Measurements from ENCODE around the gene TRAK1.

TRAK1 gene

GRCh38 chr3:42088803-42089530, 2.2 kb upstream of the TRAK1 start:
- Histone ChIP-seq H3K4me3 (no peak overlapping the region), H3K36me3 (ENCODE audit: insufficient read depth, low read length) (no peaks in the 10 kb centered on the region), H3K9me3 (ENCODE audit: low read depth, low read length) (no peaks in the 10 kb centered on the region), H3K9ac (ENCODE audit: insufficient read length) (no peak overlapping the region), H3K27ac (no peak overlapping the region)
- no peak for DNase-seq (ENCODE audit: low read depth, low spot score)
- TF ChIP-seq POLR2AphosphoS5 (IDR thresholded peaks at IDR 0.05; ENCODE audit: borderline replicate concordance, low read depth, low read length) (no peak), EZH2 (IDR thresholded peaks at IDR 0.05) (no peak), FOXP2 (optimal IDR thresholded peaks at IDR 0.05; ENCODE audit: control extremely low read depth, extremely low read length, insufficient read depth) (no peak)

DNA sequence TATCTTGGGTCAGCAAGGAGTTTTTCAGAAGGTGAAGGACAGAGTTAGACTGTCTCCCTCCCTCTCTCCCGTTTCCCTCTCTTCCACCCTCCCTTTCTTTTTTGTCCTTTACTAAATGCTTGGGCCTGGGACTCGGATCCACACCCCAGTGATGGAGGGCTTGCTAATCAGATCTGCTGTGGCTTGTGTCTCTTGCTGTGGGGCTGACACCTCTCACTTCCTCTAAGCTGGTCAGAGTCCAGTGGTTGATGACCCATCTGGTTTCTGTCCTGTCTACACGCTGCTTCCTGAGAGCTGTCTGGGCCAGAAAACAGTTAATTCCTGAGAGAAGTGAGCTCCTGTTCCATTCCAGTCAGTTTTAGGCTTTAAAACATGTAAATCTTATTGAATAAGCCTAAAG, 849 bp downstream of the TRAK1 start:
- TF ChIP-seq EZH2 (IDR thresholded peaks at IDR 0.05) (no peak), FOXP2 (optimal IDR thresholded peaks at IDR 0.05; ENCODE audit: control extremely low read depth, extremely low read length, insufficient read depth) (no peak), POLR2AphosphoS5 (IDR thresholded peaks at IDR 0.05; ENCODE audit: borderline replicate concordance, low read depth, low read length) (no peak)
- H3K9me3 ChIP-seq (ENCODE audit: low read depth, low read length): no peaks in the 10 kb centered on the region
- no peak overlapping the region for H3K4me3 ChIP-seq
- DNase-seq (ENCODE audit: low read depth, low spot score): no peak
- no peak overlapping the region for H3K9ac ChIP-seq (ENCODE audit: insufficient read length)
- H3K27ac ChIP-seq: peak overlapping the region; percentile 91
- no peaks in the 10 kb centered on the region for H3K36me3 ChIP-seq (ENCODE audit: insufficient read depth, low read length)

DNA sequence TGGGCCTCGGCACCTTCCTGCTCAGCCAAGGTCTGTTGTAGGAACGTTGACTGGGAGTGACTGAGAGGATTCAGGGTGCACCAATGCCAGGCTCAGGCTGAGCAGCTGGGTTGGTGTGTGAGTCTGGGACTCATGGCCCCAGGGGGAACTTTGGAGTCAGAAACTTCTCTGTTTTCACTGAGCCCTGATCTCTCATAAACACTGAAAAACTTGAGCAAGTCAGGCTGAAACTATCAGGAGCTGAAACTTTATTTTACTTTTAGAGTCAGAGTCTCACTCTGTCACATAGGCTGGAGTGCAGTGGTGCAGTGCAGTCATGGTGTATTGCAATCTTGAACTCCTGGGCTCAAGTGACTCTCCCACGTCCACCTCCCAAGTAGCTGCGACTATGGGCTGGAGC, 3.0 kb downstream of the TRAK1 start:
- H3K4me3 ChIP-seq: no peak overlapping the region
- TF ChIP-seq FOXP2 (optimal IDR thresholded peaks at IDR 0.05; ENCODE audit: control extremely low read depth, extremely low read length, insufficient read depth): no peak
- no peak for TF ChIP-seq POLR2AphosphoS5 (IDR thresholded peaks at IDR 0.05; ENCODE audit: borderline replicate concordance, low read depth, low read length)
- TF ChIP-seq EZH2 (IDR thresholded peaks at IDR 0.05): no peak
- no peaks in the 10 kb centered on the region for H3K9me3 ChIP-seq (ENCODE audit: low read depth, low read length)
- no peaks in the 10 kb centered on the region for H3K36me3 ChIP-seq (ENCODE audit: insufficient read depth, low read length)
- peak overlapping the region; percentile 75 for H3K27ac ChIP-seq
- DNase-seq (ENCODE audit: low read depth, low spot score): no peak
- H3K9ac ChIP-seq (ENCODE audit: insufficient read length): no peak overlapping the region

- H3K36me3 ChIP-seq (ENCODE audit: insufficient read depth, low read length): no peaks in the 10 kb centered on the region
- TF ChIP-seq EZH2 (IDR thresholded peaks at IDR 0.05) (no peak), POLR2AphosphoS5 (IDR thresholded peaks at IDR 0.05; ENCODE audit: borderline replicate concordance, low read depth, low read length) (no peak), FOXP2 (optimal IDR thresholded peaks at IDR 0.05; ENCODE audit: control extremely low read depth, extremely low read length, insufficient read depth) (no peak)
- H3K9ac ChIP-seq (ENCODE audit: insufficient read length): no peak overlapping the region
- peak overlapping the region; percentile 75; the same call in 1 of the 2 replicates for H3K27ac ChIP-seq
- no peaks in the 10 kb centered on the region for H3K9me3 ChIP-seq (ENCODE audit: low read depth, low read length)
- no peak overlapping the region for H3K4me3 ChIP-seq
- DNase-seq (ENCODE audit: low read depth, low spot score): no peak
Observed at GRCh38 chr3:42094691-42095391, 3.7 kb downstream of the TRAK1 start.

DNA sequence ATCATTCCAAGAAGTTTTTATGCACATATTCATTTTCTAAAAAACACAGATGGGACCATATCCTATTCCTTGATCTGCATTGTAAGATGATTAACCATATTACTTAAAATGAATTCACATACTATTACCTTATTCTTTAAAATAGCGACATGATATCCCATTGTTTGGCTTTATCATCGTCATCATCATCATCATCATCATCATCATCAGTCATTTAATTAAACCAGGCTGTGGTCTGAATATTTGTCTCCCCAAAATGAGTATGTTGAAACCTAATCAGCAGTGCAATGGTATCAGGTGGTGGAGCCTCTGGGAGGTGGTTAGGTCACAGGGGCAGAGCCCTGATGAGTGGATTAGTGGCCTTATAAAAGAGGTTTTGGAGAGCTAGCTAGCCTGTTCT, 4.4 kb downstream of the TRAK1 start:
- no peaks in the 10 kb centered on the region for H3K36me3 ChIP-seq (ENCODE audit: insufficient read depth, low read length)

GRCh38 chr3:42096796-42097565, 5.8 kb downstream of the TRAK1 start:
- Histone ChIP-seq H3K27ac (no peak overlapping the region), H3K4me3 (no peak overlapping the region)

More for the DNA sequence above, 4.4 kb downstream of the TRAK1 start:
- H3K4me3 ChIP-seq: no peak overlapping the region
- TF ChIP-seq POLR2AphosphoS5 (IDR thresholded peaks at IDR 0.05; ENCODE audit: borderline replicate concordance, low read depth, low read length) (no peak), EZH2 (IDR thresholded peaks at IDR 0.05) (no peak), FOXP2 (optimal IDR thresholded peaks at IDR 0.05; ENCODE audit: control extremely low read depth, extremely low read length, insufficient read depth) (no peak)
- no peak overlapping the region for H3K27ac ChIP-seq
- no peaks in the 10 kb centered on the region for H3K9me3 ChIP-seq (ENCODE audit: low read depth, low read length)
- no peak overlapping the region for H3K9ac ChIP-seq (ENCODE audit: insufficient read length)
- DNase-seq (ENCODE audit: low read depth, low spot score): no peak

GRCh38 chr3:42097566-42097946, 6.4 kb downstream of the TRAK1 start:
- Histone ChIP-seq H3K27ac (no peak overlapping the region), H3K4me3 (no peak overlapping the region), H3K36me3 (ENCODE audit: insufficient read depth, low read length) (no peaks in the 10 kb centered on the region), H3K9ac (ENCODE audit: insufficient read length) (no peak overlapping the region), H3K9me3 (ENCODE audit: low read depth, low read length) (no peaks in the 10 kb centered on the region)
- no peak for DNase-seq (ENCODE audit: low read depth, low spot score)
- no peak for TF ChIP-seq POLR2AphosphoS5 (IDR thresholded peaks at IDR 0.05; ENCODE audit: borderline replicate concordance, low read depth, low read length)
- no peak for TF ChIP-seq FOXP2 (optimal IDR thresholded peaks at IDR 0.05; ENCODE audit: control extremely low read depth, extremely low read length, insufficient read depth)
- TF ChIP-seq EZH2 (IDR thresholded peaks at IDR 0.05): no peak

More at GRCh38 chr3:42096796-42097565, 5.8 kb downstream of the TRAK1 start:
- no peaks in the 10 kb centered on the region for H3K36me3 ChIP-seq (ENCODE audit: insufficient read depth, low read length)
- DNase-seq (ENCODE audit: low read depth, low spot score): no peak
- TF ChIP-seq EZH2 (IDR thresholded peaks at IDR 0.05) (no peak), FOXP2 (optimal IDR thresholded peaks at IDR 0.05; ENCODE audit: control extremely low read depth, extremely low read length, insufficient read depth) (no peak), POLR2AphosphoS5 (IDR thresholded peaks at IDR 0.05; ENCODE audit: borderline replicate concordance, low read depth, low read length) (no peak)
- H3K9ac ChIP-seq (ENCODE audit: insufficient read length): no peak overlapping the region
- no peaks in the 10 kb centered on the region for H3K9me3 ChIP-seq (ENCODE audit: low read depth, low read length)

- no peak overlapping the region for H3K27ac ChIP-seq
Observed at GRCh38 chr3:42098171-42098570, 7.0 kb downstream of the TRAK1 start.

More at GRCh38 chr3:42098171-42098570, 7.0 kb downstream of the TRAK1 start:
- Histone ChIP-seq H3K36me3 (ENCODE audit: insufficient read depth, low read length) (no peaks in the 10 kb centered on the region), H3K9me3 (ENCODE audit: low read depth, low read length) (no peaks in the 10 kb centered on the region), H3K9ac (ENCODE audit: insufficient read length) (no peak overlapping the region), H3K4me3 (no peak overlapping the region)
- TF ChIP-seq POLR2AphosphoS5 (IDR thresholded peaks at IDR 0.05; ENCODE audit: borderline replicate concordance, low read depth, low read length): no peak
- TF ChIP-seq FOXP2 (optimal IDR thresholded peaks at IDR 0.05; ENCODE audit: control extremely low read depth, extremely low read length, insufficient read depth): no peak
- no peak for TF ChIP-seq EZH2 (IDR thresholded peaks at IDR 0.05)
- no peak for DNase-seq (ENCODE audit: low read depth, low spot score)
